AG08395 (cell line): ENCODE data around the gene CCDC136.

Experiments
- DNase-seq: peaks from one replicate; pipeline ENCODE4 v3.0.0; 2012; ENCODE audit warnings: mixed read lengths, low spot score

The CCDC136 gene

DNA sequence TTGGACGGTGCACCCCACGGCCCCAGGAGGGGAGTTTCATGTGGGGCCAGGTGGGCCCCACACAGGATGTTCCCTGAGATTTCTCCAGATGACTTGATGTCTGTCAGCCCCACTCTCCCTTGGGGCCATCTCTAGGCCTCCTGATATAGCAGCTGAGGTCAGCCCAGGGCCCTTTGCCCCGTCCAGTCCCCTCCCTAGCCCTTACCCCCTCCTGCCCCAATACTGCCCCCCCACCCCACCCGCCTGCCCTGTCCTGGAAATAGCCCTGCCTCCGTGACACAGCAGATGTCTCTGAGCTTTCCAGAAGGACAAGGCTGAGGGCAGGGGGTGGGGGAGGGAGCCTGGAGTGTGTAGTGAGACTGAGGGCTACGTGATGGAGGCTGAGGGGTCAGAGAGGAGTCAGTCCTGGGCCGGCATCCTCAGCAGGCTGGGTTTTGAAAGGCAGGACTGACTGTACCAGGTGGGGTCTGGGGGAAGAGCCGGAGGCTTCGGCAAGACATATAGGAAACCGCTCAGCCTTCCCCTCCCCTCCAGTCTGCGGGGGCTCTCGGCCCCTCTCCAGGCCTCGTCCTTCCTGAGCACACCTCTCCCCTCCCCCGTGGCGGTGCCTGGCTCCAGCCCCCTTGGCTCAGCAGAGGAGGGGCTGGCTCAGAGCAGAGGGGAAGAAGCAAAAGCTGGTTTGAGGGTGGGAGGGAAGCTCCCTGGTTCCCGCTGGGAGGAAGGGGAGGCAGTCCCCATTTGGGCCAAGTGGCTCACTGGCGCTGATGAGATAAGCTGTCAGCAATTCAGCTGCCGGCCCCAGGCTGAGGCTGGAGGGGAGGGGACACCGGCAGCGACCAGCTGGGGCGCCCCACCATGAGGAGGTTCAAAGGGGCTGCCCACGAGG lies 40.5 kb downstream of the CCDC136 start:
- peak; percentile 41 for DNase-seq

DNA sequence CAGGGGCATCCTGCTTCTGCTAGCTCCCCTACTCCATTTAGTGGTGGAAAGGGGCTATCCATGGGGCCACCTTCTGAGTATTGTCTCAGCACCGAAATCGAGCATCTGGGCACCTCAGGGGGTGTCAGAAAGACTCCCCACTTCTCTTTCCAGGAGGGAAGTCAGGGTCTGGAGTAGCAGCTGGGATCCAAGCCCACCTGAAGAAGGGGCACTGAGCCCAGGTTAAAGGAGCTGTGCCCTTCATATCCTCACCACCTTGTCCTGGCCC lies 41.0 kb downstream of the CCDC136 start:
- no peak for DNase-seq

DNA sequence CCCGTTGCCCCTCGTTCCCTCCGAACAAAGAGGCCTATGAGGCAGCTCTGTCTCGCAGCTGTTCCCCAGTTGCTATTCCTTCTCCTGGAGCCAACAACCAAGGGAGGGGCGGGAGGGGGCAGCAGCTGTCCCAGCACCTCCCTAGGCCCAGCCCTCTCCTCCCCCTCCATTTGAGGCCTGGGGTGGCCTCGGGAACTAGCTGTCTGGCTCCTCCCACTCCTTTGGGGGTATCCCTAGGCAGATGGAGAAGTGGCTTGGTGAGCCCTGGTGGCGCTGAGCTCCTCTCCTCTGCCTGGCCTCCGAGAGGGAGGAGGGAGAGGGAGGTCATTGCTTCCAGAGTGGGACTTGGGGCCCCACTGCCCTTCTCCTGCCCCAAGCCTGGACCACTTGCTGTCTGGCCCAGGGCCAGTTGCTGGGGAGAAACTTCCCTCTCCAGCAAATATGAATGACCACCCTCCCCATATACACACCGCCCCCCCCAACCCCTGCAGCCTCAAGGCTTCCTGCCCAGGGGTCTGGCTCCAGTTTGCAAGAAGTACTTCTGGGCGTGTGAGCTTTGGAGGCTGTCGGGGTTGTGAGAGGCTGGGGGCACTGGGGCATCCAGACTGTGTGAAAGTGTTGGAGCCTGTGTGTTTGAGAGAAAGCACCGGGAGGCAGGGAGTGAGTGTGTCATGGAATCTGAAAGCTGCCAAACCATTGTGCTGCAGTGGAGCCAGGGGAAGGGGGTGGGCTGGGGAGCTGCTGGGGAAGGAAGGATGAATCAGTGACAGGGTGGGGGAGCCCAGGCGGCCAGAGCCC lies 41.6 kb downstream of the CCDC136 start:
- peak; percentile 83 for DNase-seq

DNA sequence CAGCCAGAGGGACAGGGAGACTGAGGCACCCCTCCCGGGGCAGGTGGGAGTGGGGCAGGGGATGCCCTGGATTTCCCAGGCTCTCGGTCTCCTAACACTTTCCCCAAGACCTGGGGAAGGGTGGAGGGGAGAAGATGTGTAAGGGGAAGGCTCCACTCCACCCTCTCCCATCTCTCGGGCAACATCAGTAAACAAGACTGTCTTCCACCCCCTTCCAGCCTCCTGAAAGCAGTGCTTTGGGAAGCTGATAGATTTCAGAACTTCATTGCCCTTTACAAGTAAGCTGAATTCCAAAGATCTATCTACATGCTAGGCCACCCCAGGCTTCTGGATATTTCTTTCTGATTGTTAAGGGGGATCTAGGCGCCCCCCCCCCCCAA lies 42.2 kb downstream of the CCDC136 start:
- peak; percentile 53 for DNase-seq

DNA sequence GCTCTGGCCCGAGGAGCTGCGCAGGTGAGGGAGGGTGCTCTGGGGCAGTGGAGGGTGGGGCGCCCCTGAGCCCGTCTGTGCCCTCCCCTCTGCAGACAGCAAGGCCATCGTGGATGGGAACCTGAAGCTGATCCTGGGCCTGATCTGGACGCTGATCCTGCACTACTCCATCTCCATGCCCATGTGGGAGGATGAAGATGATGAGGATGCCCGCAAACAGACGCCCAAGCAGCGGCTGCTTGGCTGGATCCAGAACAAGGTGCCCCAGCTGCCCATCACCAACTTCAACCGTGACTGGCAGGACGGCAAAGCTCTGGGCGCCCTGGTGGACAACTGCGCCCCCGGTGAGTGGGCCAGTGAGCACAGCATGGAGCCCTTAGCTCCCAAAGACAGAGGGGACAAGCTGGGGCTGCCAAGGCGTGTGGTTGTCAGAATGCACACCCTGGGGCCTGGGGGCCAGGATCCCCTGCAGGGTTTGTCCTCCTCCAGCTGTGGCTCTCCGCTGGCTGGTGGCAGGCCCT lies 43.5 kb downstream of the CCDC136 start:
- DNase-seq, result no peak

DNA sequence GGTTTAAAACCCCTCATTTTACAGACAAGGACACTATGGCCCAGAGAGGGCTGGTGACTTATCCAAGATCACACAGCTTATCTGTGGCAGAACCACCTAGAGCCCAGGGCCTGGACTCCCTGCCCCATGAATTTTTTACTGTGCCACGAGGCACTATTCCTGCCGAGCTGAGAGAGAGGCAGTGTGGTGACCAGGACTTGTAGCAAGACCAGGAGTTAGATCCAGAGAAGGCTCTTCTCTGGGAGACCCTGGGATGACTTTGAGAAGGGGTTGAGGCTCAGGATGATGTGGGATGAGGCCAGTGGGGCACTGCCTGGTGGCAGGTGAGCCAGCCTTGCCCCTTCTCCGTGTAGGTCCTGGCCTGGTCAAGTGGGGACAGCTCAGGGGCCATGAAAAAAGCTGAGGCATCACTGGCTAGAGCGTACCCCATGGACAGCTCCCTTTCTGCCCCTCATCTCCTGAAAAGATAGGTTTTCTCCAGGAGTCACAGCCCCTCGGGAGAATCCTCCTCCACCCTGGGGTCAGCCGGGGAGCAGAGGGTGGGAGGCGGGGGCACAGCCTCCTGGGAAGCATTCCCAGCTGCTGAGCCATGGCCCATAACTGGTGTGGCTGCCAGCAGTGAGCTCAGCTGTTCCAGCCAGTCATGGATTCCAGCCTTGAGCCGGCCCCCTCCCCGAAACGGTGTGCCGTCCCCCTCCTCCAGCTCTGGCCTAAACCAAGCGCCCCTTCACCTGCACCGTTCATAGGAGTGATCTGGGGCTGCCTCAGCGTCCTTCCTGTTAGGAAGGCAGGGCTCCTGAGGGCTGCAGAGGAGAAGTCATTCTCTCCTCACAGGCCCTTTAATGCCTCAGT lies 44.2 kb downstream of the CCDC136 start:
- peak; percentile 54 for DNase-seq

DNA sequence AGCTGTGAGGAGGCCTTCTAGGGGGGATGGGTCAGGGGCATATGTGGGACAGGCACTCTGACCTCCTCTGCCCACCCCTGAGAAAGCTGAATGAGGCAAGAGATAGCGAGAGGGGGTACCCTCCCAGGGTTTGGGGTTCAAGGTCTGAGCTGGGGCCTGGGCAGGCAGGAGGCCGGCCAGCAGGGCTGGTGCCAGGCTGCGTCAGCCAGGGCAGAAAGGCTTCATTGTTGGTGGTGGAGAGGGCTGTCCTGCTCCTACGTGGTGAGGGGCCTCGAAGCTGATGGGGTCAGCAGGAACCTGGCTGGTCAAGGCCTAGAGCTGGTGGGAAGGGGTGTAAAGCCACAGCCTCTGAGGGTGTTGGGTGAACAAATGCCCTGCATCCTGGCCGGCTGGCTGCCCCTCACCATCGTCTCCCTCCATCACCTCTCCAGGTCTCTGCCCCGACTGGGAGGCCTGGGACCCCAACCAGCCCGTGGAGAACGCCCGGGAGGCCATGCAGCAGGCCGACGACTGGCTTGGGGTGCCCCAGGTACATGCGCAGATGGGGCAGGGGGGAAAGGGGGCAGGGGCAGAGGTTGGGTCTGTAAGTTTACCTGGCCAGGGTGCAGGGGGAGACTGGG lies 45.1 kb downstream of the CCDC136 start:
- no peak for DNase-seq

DNA sequence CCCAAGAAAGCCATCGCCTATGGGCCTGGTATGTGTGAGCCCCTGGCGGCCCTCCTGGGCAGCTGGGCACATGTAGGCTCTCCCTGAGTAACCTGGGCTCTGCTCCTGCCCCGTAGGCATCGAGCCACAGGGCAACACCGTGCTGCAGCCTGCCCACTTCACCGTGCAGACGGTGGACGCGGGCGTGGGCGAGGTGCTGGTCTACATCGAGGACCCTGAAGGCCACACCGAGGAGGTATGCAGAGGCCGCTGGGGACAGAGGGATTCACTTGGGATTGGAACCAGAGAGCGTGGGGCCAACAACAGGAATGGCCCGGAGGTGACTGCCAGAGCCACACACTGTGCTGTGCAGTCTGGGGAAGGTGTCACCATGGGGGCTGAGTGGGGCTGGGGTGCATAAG lies 45.8 kb downstream of the CCDC136 start:
- no peak for DNase-seq

DNA sequence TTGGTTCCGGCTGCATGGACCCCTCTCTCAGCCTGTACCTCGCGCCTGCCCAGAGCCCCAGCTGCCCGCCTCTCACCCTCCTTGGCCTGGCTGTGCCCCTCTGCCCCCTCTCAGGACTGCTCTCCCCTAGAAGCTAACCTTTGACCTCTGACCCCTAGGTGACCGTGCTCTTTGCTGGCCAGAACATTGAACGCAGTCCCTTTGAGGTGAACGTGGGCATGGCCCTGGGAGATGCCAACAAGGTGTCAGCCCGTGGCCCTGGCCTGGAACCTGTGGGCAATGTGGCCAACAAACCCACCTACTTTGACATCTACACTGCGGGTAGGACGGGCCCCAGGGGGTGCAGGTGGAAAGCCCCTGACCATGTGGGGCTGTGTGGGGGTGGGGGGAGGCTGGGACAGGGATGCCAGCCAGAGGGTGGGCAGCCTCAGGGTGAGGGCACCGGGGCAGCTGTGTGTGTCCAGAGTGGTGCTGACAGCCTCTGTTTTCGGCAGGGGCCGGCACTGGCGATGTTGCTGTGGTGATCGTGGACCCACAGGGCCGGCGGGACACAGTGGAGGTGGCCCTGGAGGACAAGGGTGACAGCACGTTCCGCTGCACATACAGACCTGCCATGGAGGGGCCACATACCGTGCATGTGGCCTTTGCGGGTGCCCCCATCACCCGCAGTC lies 46.5 kb downstream of the CCDC136 start:
- DNase-seq, result no peak

DNA sequence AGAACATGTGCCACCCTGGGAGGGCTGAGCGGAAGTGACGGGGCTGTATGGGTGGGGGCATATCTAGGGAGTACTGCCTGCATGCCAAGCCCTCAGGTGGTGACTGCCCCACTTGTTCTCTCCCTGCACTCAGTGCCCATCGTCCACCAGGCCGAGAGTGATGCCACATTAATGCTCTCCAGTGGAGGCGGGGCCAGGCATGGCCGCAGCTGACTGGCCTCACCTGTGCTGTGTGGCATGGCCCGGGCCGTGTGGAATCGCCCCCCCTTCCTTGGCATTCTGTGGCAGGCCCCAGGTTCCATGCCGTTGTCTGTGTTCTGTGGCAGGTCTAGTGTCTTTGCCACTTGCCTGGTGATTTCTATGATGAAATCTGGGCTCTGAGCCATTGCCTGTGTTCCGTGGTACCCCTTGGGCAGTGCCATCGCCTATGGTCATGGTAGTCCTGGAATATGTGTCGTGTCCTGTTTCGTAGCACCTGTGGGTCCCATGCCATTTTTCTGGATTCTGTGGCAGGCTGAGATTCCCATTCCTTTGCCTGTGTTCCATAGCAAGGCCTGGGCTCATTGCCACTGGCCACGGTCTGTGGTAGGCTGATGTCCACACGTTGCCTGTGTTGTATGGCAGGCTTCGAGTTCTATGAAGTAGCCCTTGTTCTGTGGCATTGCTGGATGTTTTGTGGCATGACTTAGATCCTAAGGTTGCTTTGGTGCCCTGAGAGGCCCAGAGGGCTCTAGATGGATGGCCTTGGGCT lies 47.4 kb downstream of the CCDC136 start:
- no peak for DNase-seq

DNA sequence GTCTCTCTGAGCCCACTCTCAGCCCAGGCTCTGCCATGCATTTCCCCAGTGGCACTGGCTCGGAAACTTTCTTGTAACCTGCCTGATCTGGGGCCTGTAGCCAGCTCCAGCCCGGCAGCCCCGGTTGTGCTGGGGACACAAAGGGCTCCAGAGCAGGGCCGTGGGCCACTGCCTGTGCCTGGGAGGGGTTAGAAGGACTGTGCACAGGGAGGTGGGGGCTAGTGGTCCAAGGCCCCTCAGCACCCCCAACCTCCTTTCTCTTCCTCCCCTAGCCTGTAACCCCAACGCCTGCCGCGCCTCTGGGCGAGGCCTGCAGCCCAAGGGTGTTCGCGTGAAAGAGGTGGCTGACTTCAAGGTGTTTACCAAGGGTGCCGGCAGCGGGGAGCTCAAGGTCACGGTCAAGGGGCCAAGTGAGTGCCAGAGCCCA lies 48.0 kb downstream of the CCDC136 start:
- DNase-seq, result no peak

DNA sequence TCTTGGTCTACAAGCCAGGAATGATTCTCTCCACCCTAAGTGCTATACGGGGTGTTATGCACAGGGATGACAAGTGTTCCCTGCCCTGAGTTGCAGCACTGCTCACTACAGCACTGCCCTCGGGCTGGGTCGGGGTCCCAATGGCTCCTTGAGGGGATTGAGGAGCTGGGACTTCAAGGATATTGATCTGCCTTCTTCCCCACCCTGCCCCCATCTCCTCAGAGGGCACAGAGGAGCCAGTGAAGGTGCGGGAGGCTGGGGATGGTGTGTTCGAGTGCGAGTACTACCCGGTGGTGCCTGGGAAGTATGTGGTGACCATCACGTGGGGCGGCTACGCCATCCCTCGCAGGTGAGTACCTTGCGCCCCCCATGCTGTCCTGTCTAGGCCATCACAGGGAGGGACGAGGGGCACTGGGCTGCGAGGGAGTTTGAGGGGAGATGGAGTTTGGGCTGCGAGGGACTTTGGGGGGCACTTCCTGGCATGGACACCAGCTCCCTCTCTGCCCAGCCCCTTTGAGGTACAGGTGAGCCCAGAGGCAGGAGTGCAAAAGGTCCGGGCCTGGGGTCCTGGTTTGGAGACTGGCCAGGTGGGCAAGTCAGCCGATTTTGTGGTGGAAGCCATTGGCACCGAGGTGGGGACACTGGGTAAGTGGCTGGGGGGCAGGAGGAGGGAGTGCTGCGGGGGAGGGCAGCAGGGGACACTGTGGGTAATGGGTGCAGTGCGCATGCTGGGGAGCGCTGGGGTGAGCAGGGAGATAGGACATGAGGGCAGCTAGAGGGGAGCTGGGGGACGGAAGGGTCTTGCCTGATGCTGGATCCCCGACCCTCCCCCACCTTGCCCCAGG lies 48.8 kb downstream of the CCDC136 start:
- DNase-seq, result no peak

DNA sequence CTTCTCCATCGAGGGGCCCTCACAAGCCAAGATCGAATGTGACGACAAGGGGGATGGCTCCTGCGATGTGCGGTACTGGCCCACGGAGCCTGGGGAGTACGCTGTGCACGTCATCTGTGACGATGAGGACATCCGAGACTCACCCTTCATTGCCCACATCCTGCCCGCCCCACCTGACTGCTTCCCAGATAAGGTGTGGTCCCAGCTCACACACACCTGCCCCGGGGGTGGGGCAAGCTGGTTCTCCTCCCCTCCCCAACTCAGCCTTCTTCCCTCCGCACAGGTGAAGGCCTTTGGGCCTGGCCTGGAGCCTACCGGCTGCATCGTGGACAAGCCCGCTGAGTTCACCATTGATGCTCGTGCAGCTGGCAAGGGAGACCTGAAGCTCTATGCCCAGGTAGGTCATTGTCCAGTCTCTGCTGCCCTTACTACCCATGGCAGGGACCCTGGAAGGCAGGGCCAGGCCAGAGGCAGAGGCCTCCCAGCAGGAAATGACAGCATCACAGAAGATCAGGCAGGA lies 49.5 kb downstream of the CCDC136 start:
- no peak for DNase-seq

DNA sequence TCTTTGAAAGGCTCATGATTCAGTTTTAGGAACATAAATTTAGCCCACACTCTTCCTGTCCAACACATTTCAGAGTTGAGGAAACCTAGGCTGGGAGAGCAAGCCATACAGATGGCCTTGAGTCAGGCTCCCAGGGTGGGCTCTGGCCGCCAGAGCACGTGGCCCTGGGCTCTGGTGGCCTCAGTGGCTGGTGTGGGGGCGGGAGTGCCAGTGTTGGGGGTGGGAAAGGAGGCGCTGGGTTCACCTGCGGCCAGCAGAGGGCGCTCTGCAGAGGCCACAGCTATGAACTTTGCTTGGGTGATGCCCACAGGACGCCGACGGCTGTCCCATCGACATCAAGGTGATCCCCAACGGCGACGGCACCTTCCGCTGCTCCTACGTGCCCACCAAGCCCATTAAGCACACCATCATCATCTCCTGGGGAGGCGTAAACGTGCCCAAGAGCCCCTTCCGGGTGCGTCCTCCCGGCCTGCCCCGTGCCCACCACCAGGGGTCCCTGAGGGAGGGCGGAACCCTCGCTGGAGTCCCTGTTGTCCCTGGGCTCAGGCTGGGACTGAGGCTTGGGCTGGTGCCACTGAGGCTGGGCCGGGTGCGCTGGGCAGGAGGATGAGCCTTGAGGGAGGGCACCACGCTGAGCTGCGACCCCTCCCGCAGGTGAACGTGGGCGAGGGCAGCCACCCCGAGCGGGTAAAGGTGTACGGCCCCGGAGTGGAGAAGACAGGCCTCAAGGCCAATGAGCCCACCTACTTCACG lies 50.3 kb downstream of the CCDC136 start:
- peak; percentile 68 for DNase-seq

DNA sequence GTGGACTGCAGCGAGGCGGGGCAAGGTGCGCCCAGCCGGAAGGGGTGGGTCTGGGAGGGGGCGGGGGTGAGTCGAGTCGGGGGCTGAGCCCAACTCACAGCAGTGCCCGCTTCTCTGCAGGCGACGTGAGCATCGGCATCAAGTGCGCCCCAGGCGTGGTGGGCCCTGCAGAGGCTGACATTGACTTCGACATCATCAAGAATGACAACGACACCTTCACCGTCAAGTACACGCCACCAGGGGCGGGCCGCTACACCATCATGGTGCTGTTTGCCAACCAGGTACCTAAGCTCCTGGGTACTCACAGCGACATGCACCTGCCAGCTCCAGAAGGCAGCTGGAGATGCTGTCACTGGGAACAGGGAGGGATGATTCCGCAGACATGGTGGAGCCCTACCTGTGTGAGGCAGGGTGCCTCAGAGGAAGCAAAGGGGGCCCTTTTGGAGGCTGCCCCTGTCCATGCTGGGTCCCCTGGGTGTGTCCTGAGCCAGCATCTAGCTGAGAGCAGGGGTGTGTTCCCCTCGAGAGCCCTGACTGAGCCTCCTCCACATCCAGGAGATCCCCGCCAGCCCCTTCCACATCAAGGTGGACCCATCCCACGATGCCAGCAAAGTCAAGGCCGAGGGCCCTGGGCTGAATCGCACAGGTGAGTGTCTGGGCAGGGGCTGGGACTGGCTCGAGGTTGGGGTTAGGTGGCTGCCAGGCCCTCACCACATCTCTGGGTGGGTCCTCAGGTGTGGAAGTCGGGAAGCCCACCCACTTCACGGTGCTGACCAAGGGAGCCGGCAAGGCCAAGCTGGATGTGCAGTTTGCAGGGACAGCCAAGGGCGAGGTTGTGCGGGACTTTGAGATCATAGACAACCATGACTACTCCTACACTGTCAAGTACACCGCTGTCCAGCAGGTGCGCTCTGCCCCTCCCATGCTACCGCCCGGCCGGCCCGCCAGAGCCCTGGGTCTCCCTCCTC lies 51.2 kb downstream of the CCDC136 start:
- no peak for DNase-seq

DNA sequence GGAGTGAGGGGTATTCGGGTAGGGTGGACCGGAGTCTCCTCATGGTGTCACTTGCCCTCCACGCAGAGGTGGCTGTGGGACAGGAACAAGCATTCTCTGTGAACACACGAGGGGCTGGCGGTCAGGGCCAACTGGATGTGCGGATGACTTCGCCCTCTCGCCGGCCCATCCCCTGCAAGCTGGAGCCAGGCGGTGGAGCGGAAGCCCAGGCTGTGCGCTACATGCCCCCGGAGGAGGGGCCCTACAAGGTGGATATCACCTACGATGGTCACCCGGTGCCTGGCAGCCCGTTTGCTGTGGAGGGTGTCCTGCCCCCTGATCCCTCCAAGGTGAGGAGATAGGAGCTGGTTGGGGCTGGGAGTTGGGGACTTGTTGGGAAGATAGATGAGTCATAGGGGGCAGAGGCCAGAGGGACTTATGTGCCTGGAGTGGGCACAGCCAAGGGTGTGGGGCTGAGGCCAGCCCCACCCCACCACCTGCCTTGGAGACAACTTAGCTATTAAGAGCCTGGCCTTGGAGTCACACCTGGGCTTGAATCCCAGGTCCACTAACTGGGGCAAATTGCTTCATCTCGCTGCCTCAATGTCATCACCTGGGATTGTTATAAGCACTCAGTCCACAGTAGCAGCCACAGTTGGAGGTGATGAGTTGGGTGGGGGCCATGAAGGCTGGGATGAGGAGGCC lies 52.3 kb downstream of the CCDC136 start:
- no peak for DNase-seq

DNA sequence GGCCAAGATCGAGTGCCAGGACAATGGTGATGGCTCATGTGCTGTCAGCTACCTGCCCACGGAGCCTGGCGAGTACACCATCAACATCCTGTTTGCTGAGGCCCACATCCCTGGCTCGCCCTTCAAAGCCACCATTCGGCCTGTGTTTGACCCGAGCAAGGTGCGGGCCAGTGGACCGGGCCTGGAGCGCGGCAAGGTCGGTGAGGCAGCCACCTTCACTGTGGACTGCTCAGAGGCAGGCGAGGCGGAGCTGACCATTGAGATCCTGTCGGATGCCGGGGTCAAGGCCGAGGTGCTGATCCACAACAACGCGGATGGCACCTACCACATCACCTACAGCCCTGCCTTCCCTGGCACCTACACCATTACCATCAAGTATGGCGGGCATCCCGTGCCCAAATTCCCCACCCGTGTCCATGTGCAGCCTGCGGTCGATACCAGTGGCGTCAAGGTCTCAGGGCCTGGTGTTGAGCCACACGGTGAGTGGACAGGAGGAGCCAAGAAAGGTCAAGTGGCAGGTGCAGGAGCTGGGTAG lies 53.1 kb downstream of the CCDC136 start:
- DNase-seq, result no peak
